H1 (cell line): ENCODE data around the gene SPG11. TPM values are rescaled to one million over a fixed set of nuclear protein-coding genes. Genes with fewer than 3 reads are reported as not detected.

Source experiments
- BRCA1 ChIP-seq: IDR thresholded peaks from 2 replicates; pipeline ENCODE4 v1.6.1; 2012; ENCODE audit warnings: low read depth, low read length, improper control_type of control experiment
- CBX5 ChIP-seq: fragments of 300-800, 300-1000 bp; sonication (generic); IDR thresholded peaks from 2 replicates; pipeline ENCODE4 v1.7.1; 2016; ENCODE audit warnings: antibody characterized with exemption, low read length, low read depth
- CHD2 ChIP-seq: IDR thresholded peaks from 2 replicates; pipeline ENCODE4 v1.6.1; 2012; ENCODE audit warnings: low read length, improper control_type of control experiment
- CTBP2 ChIP-seq: IDR thresholded peaks from 2 replicates; pipeline ENCODE4 v1.7.0; 2011; ENCODE audit warnings: borderline replicate concordance, mild to moderate bottlenecking, moderate library complexity, mixed read lengths, low read length; ENCODE audit not compliant: insufficient read depth, insufficient read length
- EP300 ChIP-seq, 2 experiments: IDR thresholded peaks; 1 replicate in 1 of 2; 2 replicates in 1 of 2; pipeline ENCODE4 v1.6.1; 2011 to 2012; ENCODE audit warnings: low read depth in 2 of 2, low read length in 2 of 2, mild to moderate bottlenecking in 2 of 2, borderline replicate concordance in 1 of 2, inconsistent platforms in 1 of 2, moderate library complexity in 1 of 2
- FOSL1 ChIP-seq: IDR thresholded peaks from 2 replicates; pipeline ENCODE4 v1.6.1; 2011; ENCODE audit warnings: mild to moderate bottlenecking, low read depth, low read length, moderate library complexity; ENCODE audit not compliant: insufficient read depth
- KDM5A ChIP-seq: fragments of 200-600 bp; IDR thresholded peaks from 2 replicates; pipeline ENCODE4 v1.7.1; 2012; ENCODE audit warnings: mild to moderate bottlenecking, low read length, inconsistent platforms, mixed read lengths
- polyA plus RNA-seq, 7 experiments: library from polyadenylated mRNA; depleted of rRNA in 3 of 7; stranded (reverse) in 5 of 7; unstranded in 2 of 7; fragments of >200 nt in 5 of 7; fragments of 200-250 nt in 2 of 7; gene quantifications; 1 replicate in 5 of 7; 2 replicates in 1 of 7; 4 replicates in 1 of 7; pipeline versions ENCODE4 v1.2.1 to v1.2.3, GENCODE V29; 2011 to 2013; ENCODE audit warnings: missing spikeins in 2 of 7, mixed read lengths in 2 of 7
- total RNA-seq: library from RNA; stranded (reverse); fragmentation: NEBNext Ultra II Directional; extraction: Animal tissue kit (Norgen Biotek cat#: 25700); gene quantifications from 2 replicates; pipeline ENCODE4 v1.2.1, GENCODE V29; 2021

The SPG11 gene
- total and polyA plus RNA-seq, 2 of the 8 experiments (the other 6 are each of a cell fraction or from before 2014, with no cell fraction given): 37.1 to 38.6 TPM

GRCh38 chr15:44666210-44667038, 3.0 kb upstream of the SPG11 start (continued):
- no peak for TF ChIP-seq FOSL1
- TF ChIP-seq KDM5A: no peak
- no peak for TF ChIP-seq EP300 (IDR thresholded peaks at IDR 0.05; ENCODE audit: borderline replicate concordance in 1 of 2, low read depth in 2 of 2, low read length in 2 of 2)
- no peak for TF ChIP-seq CTBP2
- TF ChIP-seq BRCA1: no peak
- no peak for TF ChIP-seq CBX5
- TF ChIP-seq CHD2: no peak
